Caco-2 (cell line): ENCODE measurements around the gene RPH3AL. TPM values are rescaled to one million over a fixed set of nuclear protein-coding genes. Genes with fewer than 3 reads are reported as not detected.
"Not testable (repeated sequence)": the region's sequence is repeated elsewhere in the genome, so short reads cannot be mapped to it uniquely, and the experiment has no call there.

Source experiments
- BruUV-seq: library from RNA; stranded (reverse); fragments of 400-500 nt; replicated peaks from 2 replicates; lab custom pipeline; 2021; lab: Mats Ljungman, UMichigan
- CTCF ChIA-PET: fragments of 300-600 bp; sonication (Branson Sonifier 250); formaldehyde crosslinking; loops from one replicate; lab custom pipeline; 2022; ENCODE audit warnings: antibody characterized with exemption; lab: Charles Lee
- POLR2A ChIA-PET: fragments of 300-600 bp; sonication (Branson Sonifier 250); formaldehyde crosslinking; loops from one replicate; lab custom pipeline; 2022; ENCODE audit warnings: antibody characterized with exemption; lab: Charles Lee
- DNase-seq, 2 experiments: peaks; one replicate each; pipeline versions ENCODE4 v3.0.0 to v3.0.0-alpha.2; 2020 to 2022
- H3K27me3 ChIP-seq: replicated peaks from 2 replicates; pipeline ENCODE4 v1.6.0; 2011; ENCODE audit warnings: low read length; ENCODE audit not compliant: control insufficient read depth, insufficient read depth
- H3K36me3 ChIP-seq: 2 replicates; pipeline ENCODE4 v1.5.1; 2011; ENCODE audit warnings: low read length; ENCODE audit not compliant: control insufficient read depth, insufficient read depth
- H3K4me1 ChIP-seq: fragments of 250-450 bp; sonication (Bioruptor Pico); 2 replicates; pipeline ENCODE4 v1.5.1; 2020; ENCODE audit warnings: mild to moderate bottlenecking
- H3K4me3 ChIP-seq: 2 replicates; pipeline ENCODE4 v1.5.1; 2011; ENCODE audit warnings: low read depth, mild to moderate bottlenecking, control low read depth, low read length
- H3K9me3 ChIP-seq: fragments of 250-450 bp; sonication (Bioruptor Pico); 2 replicates; pipeline ENCODE4 v1.5.1; 2020; ENCODE audit warnings: mild to moderate bottlenecking, moderate library complexity
- H3K27ac Mint-ChIP-seq: one replicate; pipeline ENCODE4 v1.8.0; 2022; ENCODE audit warnings: mixed read lengths; ENCODE audit not compliant: unreplicated experiment
- H3K27me3 Mint-ChIP-seq: one replicate; pipeline ENCODE4 v1.8.0; 2022; ENCODE audit warnings: mixed read lengths; ENCODE audit not compliant: insufficient read depth, unreplicated experiment
- H3K36me3 Mint-ChIP-seq: one replicate; pipeline ENCODE4 v1.8.0; 2022; ENCODE audit warnings: mild to moderate bottlenecking, mixed read lengths; ENCODE audit not compliant: insufficient read depth, unreplicated experiment
- H3K4me1 Mint-ChIP-seq: one replicate; pipeline ENCODE4 v1.8.0; 2022; ENCODE audit warnings: low read depth, mixed read lengths; ENCODE audit not compliant: unreplicated experiment
- H3K4me3 Mint-ChIP-seq: one replicate; pipeline ENCODE4 v1.8.0; 2022; ENCODE audit warnings: mild to moderate bottlenecking, moderate library complexity, mixed read lengths; ENCODE audit not compliant: unreplicated experiment
- H3K9me3 Mint-ChIP-seq: one replicate; pipeline ENCODE4 v1.8.0; 2022; ENCODE audit warnings: mixed read lengths; ENCODE audit not compliant: unreplicated experiment
- CTCF ChIP-seq, 2 experiments: fragments of 200-600 bp in 1 of 2; IDR thresholded peaks; 1 replicate in 1 of 2; 2 replicates in 1 of 2; pipeline versions ENCODE4 v1.5.1 to v1.8.0; 2011 to 2022; ENCODE audit warnings: antibody characterized with exemption in 1 of 2, control low read depth in 1 of 2, inconsistent platforms in 1 of 2, low read depth in 1 of 2, low read length in 1 of 2, mild to moderate bottlenecking in 1 of 2, moderate library complexity in 1 of 2; ENCODE audit not compliant: insufficient read depth in 1 of 2, severe bottlenecking in 1 of 2, unreplicated experiment in 1 of 2
- intact Hi-C: fragments of 100-400 bp; cut with micrococcal nuclease; formaldehyde crosslinking; loops from one replicate; pipeline ENCODE4 v1.10.0; 2022; ENCODE audit not compliant: unreplicated experiment
- total RNA-seq: library from RNA; stranded (reverse); gene quantifications from 2 replicates; pipeline ENCODE4 v1.2.3, GENCODE V29; 2022

RPH3AL gene
- total RNA-seq, 1 experiment from 2014 or later = 36.0 TPM

GRCh38 chr17:373613-374230, 21.1 kb upstream of the RPH3AL start:
- H3K36me3 ChIP-seq = no peaks in the 10 kb centered on the region
- no peak for DNase-seq
- Mint-ChIP-seq H3K4me3 (no peak overlapping the region), H3K27ac (no peak overlapping the region), H3K36me3 (peaks cover 5% of the 10 kb centered on the region), H3K9me3 (peaks cover 12% of the 10 kb centered on the region), H3K27me3 (no peaks in the 10 kb centered on the region), H3K4me1 (peaks cover 11% of the 10 kb centered on the region)
- H3K9me3 ChIP-seq = no peaks in the 10 kb centered on the region; the same call in 1 of the 2 replicates
- intact Hi-C loops = no loop called here
- ChIA-PET CTCF (no interaction called here), POLR2A (no interaction called here)
- H3K4me1 ChIP-seq = peaks cover 4% of the 10 kb centered on the region; the same call in 1 of the 2 replicates
- no peak for TF ChIP-seq CTCF (IDR thresholded peaks at IDR 0.05; ENCODE audit: insufficient read depth in 1 of 2, low read depth in 1 of 2, low read length in 1 of 2, severe bottlenecking in 1 of 2, unreplicated experiment in 1 of 2)
- H3K4me3 ChIP-seq = no peak overlapping the region
- H3K27me3 ChIP-seq = no peaks in the 10 kb centered on the region
- no TSS peak for BruUV-seq

- Histone ChIP-seq H3K4me1 (peaks cover 4% of the 10 kb centered on the region; the same call in 1 of the 2 replicates), H3K27me3 (no peaks in the 10 kb centered on the region), H3K36me3 (no peaks in the 10 kb centered on the region), H3K9me3 (no peaks in the 10 kb centered on the region; the same call in 1 of the 2 replicates), H3K4me3 (no peak overlapping the region)
- Mint-ChIP-seq H3K27ac (no peak overlapping the region), H3K9me3 (peaks cover 20% of the 10 kb centered on the region), H3K27me3 (no peaks in the 10 kb centered on the region), H3K4me1 (peaks cover 7% of the 10 kb centered on the region), H3K4me3 (no peak overlapping the region), H3K36me3 (peaks cover 5% of the 10 kb centered on the region)
- intact Hi-C loops = no loop called here
- TF ChIP-seq CTCF (IDR thresholded peaks at IDR 0.05; ENCODE audit: insufficient read depth in 1 of 2, low read depth in 1 of 2, low read length in 1 of 2, severe bottlenecking in 1 of 2, unreplicated experiment in 1 of 2) = no peak
- POLR2A ChIA-PET = no interaction called here
- no peak for DNase-seq
- BruUV-seq = no TSS peak
- CTCF ChIA-PET = no interaction called here
Measured at GRCh38 chr17:372157-373152, 19.8 kb upstream of the RPH3AL start.

GRCh38 chr17:371583-371982, 19.0 kb upstream of the RPH3AL start:
- H3K4me3 Mint-ChIP-seq = no peak overlapping the region
- no peak overlapping the region for H3K4me3 ChIP-seq
- peaks cover 5% of the 10 kb centered on the region for H3K36me3 Mint-ChIP-seq
- POLR2A ChIA-PET = no interaction called here
- no peaks in the 10 kb centered on the region for H3K27me3 ChIP-seq
- H3K9me3 ChIP-seq = no peaks in the 10 kb centered on the region; the same call in 1 of the 2 replicates
- no peaks in the 10 kb centered on the region for H3K27me3 Mint-ChIP-seq
- CTCF ChIA-PET = no interaction called here
- peaks cover 4% of the 10 kb centered on the region; the same call in 1 of the 2 replicates for H3K4me1 ChIP-seq
- H3K27ac Mint-ChIP-seq = no peak overlapping the region
- H3K4me1 Mint-ChIP-seq = no peaks in the 10 kb centered on the region
- no peak for DNase-seq
- TF ChIP-seq CTCF (IDR thresholded peaks at IDR 0.05; ENCODE audit: insufficient read depth in 1 of 2, low read depth in 1 of 2, low read length in 1 of 2, severe bottlenecking in 1 of 2, unreplicated experiment in 1 of 2) = no peak
- no TSS peak for BruUV-seq
- H3K9me3 Mint-ChIP-seq = peaks cover 20% of the 10 kb centered on the region
- H3K36me3 ChIP-seq = no peaks in the 10 kb centered on the region
- intact Hi-C loops = no loop called here

GRCh38 chr17:367656-368055, 15.0 kb upstream of the RPH3AL start:
- H3K4me1 Mint-ChIP-seq, POLR2A ChIA-PET, H3K36me3 ChIP-seq, intact Hi-C loops, CTCF ChIA-PET, H3K4me3 Mint-ChIP-seq, H3K27ac Mint-ChIP-seq, H3K4me3 ChIP-seq, H3K4me1 ChIP-seq, H3K27me3 ChIP-seq, H3K9me3 ChIP-seq, DNase-seq, H3K27me3 Mint-ChIP-seq, H3K36me3 Mint-ChIP-seq, BruUV-seq: not testable (repeated sequence)
- H3K9me3 Mint-ChIP-seq = peaks cover 20% of the 10 kb centered on the region
